Trophoblast cell (in vitro differentiated cells and primary cell): ENCODE data around the gene TCOF1.
A peak's percentile ranks its signal among the peaks of the same experiment; 100 is the strongest.

Experiments
- DNase-seq, 2 donors: peaks; one replicate each; pipeline ENCODE4 v3.0.0-alpha.2; 2016
- H2AFZ ChIP-seq: 2 replicates; pipeline ENCODE4 v1.6.1; 2013; ENCODE audit warnings: low read length, moderate library complexity, mild to moderate bottlenecking; ENCODE audit not compliant: insufficient read depth, poor library complexity
- H2AK5ac ChIP-seq: 2 replicates; pipeline ENCODE4 v1.6.1; 2013; ENCODE audit warnings: mild to moderate bottlenecking, low read length
- H2BK120ac ChIP-seq: 2 replicates; pipeline ENCODE4 v1.6.1; 2013; ENCODE audit warnings: low read length, mild to moderate bottlenecking, moderate library complexity; ENCODE audit not compliant: insufficient read depth, poor library complexity
- H2BK12ac ChIP-seq: 2 replicates; pipeline ENCODE4 v1.6.1; 2013; ENCODE audit warnings: mild to moderate bottlenecking, low read length, moderate library complexity
- H2BK5ac ChIP-seq: 2 replicates; pipeline ENCODE4 v1.6.1; 2013; ENCODE audit warnings: low read length, low read depth, moderate library complexity, mild to moderate bottlenecking; ENCODE audit not compliant: poor library complexity
- H3K14ac ChIP-seq: 2 replicates; pipeline ENCODE4 v1.6.1; 2013; ENCODE audit warnings: mild to moderate bottlenecking, low read length
- H3K18ac ChIP-seq: 2 replicates; pipeline ENCODE4 v1.6.1; 2013; ENCODE audit warnings: mild to moderate bottlenecking, low read length
- H3K23ac ChIP-seq: 2 replicates; pipeline ENCODE4 v1.6.1; 2013; ENCODE audit warnings: low read length
- H3K27ac ChIP-seq: 2 replicates; pipeline ENCODE4 v1.5.1; 2013; ENCODE audit warnings: low read depth, mild to moderate bottlenecking, inconsistent platforms, low read length, moderate library complexity
- H3K27me3 ChIP-seq: 2 replicates; pipeline ENCODE4 v1.6.1; 2013; ENCODE audit warnings: inconsistent platforms, mild to moderate bottlenecking, low read length, moderate library complexity; ENCODE audit not compliant: insufficient read depth
- H3K36me3 ChIP-seq, 2 experiments: 1 replicate in 1 of 2; 2 replicates in 1 of 2; pipeline ENCODE4 v1.6.1; 2013; ENCODE audit warnings: low read length in 2 of 2, mild to moderate bottlenecking in 2 of 2, moderate library complexity in 1 of 2; ENCODE audit not compliant: insufficient read depth in 2 of 2, control insufficient read depth in 1 of 2
- H3K4ac ChIP-seq: 2 replicates; pipeline ENCODE4 v1.6.1; 2013; ENCODE audit warnings: low read depth, mild to moderate bottlenecking, low read length, moderate library complexity
- H3K4me1 ChIP-seq, 2 experiments: 1 replicate in 1 of 2; 2 replicates in 1 of 2; pipeline ENCODE4 v1.6.1; 2013; ENCODE audit warnings: low read length in 2 of 2, mild to moderate bottlenecking in 2 of 2, moderate library complexity in 1 of 2; ENCODE audit not compliant: insufficient read depth in 2 of 2, control insufficient read depth in 1 of 2
- H3K4me2 ChIP-seq: 2 replicates; pipeline ENCODE4 v1.6.1; 2013; ENCODE audit warnings: inconsistent platforms, mild to moderate bottlenecking, low read length, moderate library complexity
- H3K4me3 ChIP-seq: 2 replicates; pipeline ENCODE4 v1.5.1; 2013; ENCODE audit warnings: mild to moderate bottlenecking, low read depth, low read length, inconsistent platforms
- H3K79me1 ChIP-seq: one replicate; pipeline ENCODE4 v1.6.1; 2013; ENCODE audit warnings: low read length
- H3K79me2 ChIP-seq: 2 replicates; pipeline ENCODE4 v1.6.1; 2013; ENCODE audit warnings: low read length, mild to moderate bottlenecking; ENCODE audit not compliant: control insufficient read depth, insufficient read depth, poor library complexity
- H3K9ac ChIP-seq: 2 replicates; pipeline ENCODE4 v1.6.1; 2013; ENCODE audit warnings: mild to moderate bottlenecking, low read length
- H3K9me3 ChIP-seq: 2 replicates; pipeline ENCODE4 v1.6.1; 2013; ENCODE audit warnings: low read depth, mild to moderate bottlenecking, control low read depth, inconsistent platforms, low read length; ENCODE audit not compliant: insufficient read depth
- H4K12ac ChIP-seq: 2 replicates; pipeline ENCODE4 v1.6.1; 2013; ENCODE audit warnings: low read depth, mild to moderate bottlenecking, low read length, moderate library complexity
- H4K8ac ChIP-seq: 2 replicates; pipeline ENCODE4 v1.6.1; 2013; ENCODE audit warnings: low read depth, mild to moderate bottlenecking, low read length, moderate library complexity
- H4K91ac ChIP-seq: one replicate; pipeline ENCODE4 v1.6.1; 2013; ENCODE audit warnings: low read depth, mild to moderate bottlenecking, low read length, moderate library complexity
- WGBS: extraction: QIAGEN DNeasy Blood & Tissue Kit; methylation state at CpG from one replicate; pipeline ENCODE4 v1.1.7; 2013; ENCODE audit warnings: missing lambda C conversion rate; ENCODE audit not compliant: insufficient read length, insufficient coverage; ENCODE audit errors: extremely low coverage; 5-methylcytosine and 5-hydroxymethylcytosine counted together

The TCOF1 gene

GRCh38 chr5:150398722-150399523, 41.4 kb downstream of the TCOF1 start:
- no peak overlapping the region for H2BK5ac ChIP-seq
- no peak overlapping the region for H4K8ac ChIP-seq
- H3K4me3 ChIP-seq, result no peak overlapping the region
- no peak overlapping the region for H3K27ac ChIP-seq
- no peak overlapping the region for H3K14ac ChIP-seq
- WGBS, result no CpG with 5 or more reads among the region's 12 CpGs
- H4K91ac ChIP-seq, result no peak overlapping the region
- no peak overlapping the region for H3K9ac ChIP-seq
- H3K9me3 ChIP-seq, result peaks cover 2% of the 10 kb centered on the region
- no peak overlapping the region for H2AK5ac ChIP-seq
- H2BK12ac ChIP-seq, result no peak overlapping the region
- peak in 1 of 2 donors; percentile 37 for DNase-seq
- H3K36me3 ChIP-seq, result peaks cover 68 to 79% of the 10 kb centered on the region in 2 experiments
- no peak overlapping the region for H3K4ac ChIP-seq
- no peak overlapping the region for H3K4me2 ChIP-seq
- H3K79me1 ChIP-seq, result no peaks in the 10 kb centered on the region
- no peak overlapping the region for H2AFZ ChIP-seq
- no peaks in the 10 kb centered on the region for H3K27me3 ChIP-seq
- no peak overlapping the region for H3K18ac ChIP-seq
- no peaks in the 10 kb centered on the region for H3K79me2 ChIP-seq
- H3K4me1 ChIP-seq, result peaks cover 2% of the 10 kb centered on the region in 2 experiments
- H4K12ac ChIP-seq, result no peak overlapping the region
- H3K23ac ChIP-seq, result no peak overlapping the region
- H2BK120ac ChIP-seq, result no peak overlapping the region

GRCh38 chr5:150399524-150400211, 42.2 kb downstream of the TCOF1 start:
- H3K36me3 ChIP-seq, result peaks cover 63 to 75% of the 10 kb centered on the region in 2 experiments
- H3K23ac ChIP-seq, result no peak overlapping the region
- H4K91ac ChIP-seq, result no peak overlapping the region
- DNase-seq, result no peak
- no peak overlapping the region for H2AFZ ChIP-seq
- no peak overlapping the region for H2BK120ac ChIP-seq
- H4K12ac ChIP-seq, result no peak overlapping the region
- no peak overlapping the region for H3K27ac ChIP-seq
- no peak overlapping the region for H3K18ac ChIP-seq
- H2BK5ac ChIP-seq, result no peak overlapping the region
- no peak overlapping the region for H3K4ac ChIP-seq
- no peak overlapping the region for H3K14ac ChIP-seq
- WGBS, result no CpG with 5 or more reads among the region's 11 CpGs
- H3K79me2 ChIP-seq, result no peaks in the 10 kb centered on the region
- no peak overlapping the region for H2AK5ac ChIP-seq
- no peaks in the 10 kb centered on the region for H3K79me1 ChIP-seq
- no peak overlapping the region for H3K4me3 ChIP-seq
- no peak overlapping the region for H3K9ac ChIP-seq
- no peaks in the 10 kb centered on the region for H3K4me1 ChIP-seq
- H3K27me3 ChIP-seq, result no peaks in the 10 kb centered on the region
- H4K8ac ChIP-seq, result no peak overlapping the region
- H2BK12ac ChIP-seq, result no peak overlapping the region
- peaks cover 2% of the 10 kb centered on the region for H3K9me3 ChIP-seq
- no peak overlapping the region for H3K4me2 ChIP-seq

DNA sequence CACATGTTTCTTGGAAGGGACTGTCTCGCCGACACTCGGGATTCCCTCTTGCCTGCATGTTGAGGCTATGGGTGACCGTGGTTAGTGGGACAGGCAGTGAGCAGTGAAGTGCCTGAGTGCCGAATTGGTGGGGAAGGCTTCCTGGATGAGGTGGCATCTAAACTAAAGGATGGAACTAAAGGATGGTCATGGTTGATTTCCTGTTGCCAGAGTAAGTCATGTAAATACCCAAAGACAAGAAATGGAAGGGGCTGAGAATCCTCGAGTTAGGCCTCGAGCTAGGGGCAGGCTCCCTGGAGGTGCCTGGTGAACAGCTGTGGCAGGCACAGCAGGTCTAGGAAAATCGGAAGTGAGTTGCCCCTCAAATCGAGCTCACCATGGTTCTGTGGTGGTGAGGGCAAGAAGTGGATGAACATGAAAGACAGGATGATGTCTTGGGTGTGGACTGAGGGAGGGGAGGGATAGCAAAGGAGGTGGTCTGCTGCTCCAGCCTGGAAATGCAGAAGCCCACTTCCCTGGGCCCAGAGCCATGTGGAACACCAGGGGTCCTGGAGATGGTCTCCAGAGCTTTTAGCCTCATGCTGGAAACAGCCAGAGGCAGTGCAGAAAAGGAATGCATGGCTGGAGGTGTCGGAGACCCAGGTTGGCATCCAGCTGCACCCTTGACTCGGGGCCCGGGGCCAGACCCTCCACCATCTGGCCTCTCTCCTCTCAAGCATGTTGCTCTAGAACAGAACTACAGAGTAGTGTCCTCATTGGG, 43.0 kb downstream of the TCOF1 start:
- Histone ChIP-seq H3K14ac (no peak overlapping the region), H3K4me3 (no peak overlapping the region), H3K9me3 (peaks cover 2% of the 10 kb centered on the region), H4K91ac (no peak overlapping the region), H4K8ac (no peak overlapping the region), H2BK5ac (no peak overlapping the region), H3K23ac (no peak overlapping the region), H2BK12ac (no peak overlapping the region), H3K27me3 (no peaks in the 10 kb centered on the region), H2AFZ (no peak overlapping the region), H3K18ac (no peak overlapping the region), H2BK120ac (no peak overlapping the region), H3K36me3 (peaks cover 56 to 68% of the 10 kb centered on the region in 2 experiments), H3K27ac (no peak overlapping the region), H3K9ac (no peak overlapping the region), H3K79me2 (no peaks in the 10 kb centered on the region), H2AK5ac (no peak overlapping the region), H4K12ac (no peak overlapping the region), H3K79me1 (no peaks in the 10 kb centered on the region), H3K4ac (no peak overlapping the region), H3K4me1 (no peaks in the 10 kb centered on the region), H3K4me2 (no peak overlapping the region)
- no peak for DNase-seq
- WGBS, result no CpG with 5 or more reads among the region's 12 CpGs

GRCh38 chr5:150401076-150401375, 43.5 kb downstream of the TCOF1 start:
- Histone ChIP-seq H3K4ac (no peak overlapping the region), H3K14ac (no peak overlapping the region), H3K9ac (no peak overlapping the region), H3K36me3 (peaks cover 52 to 62% of the 10 kb centered on the region in 2 experiments), H3K23ac (no peak overlapping the region), H2AK5ac (no peak overlapping the region), H3K27ac (no peak overlapping the region), H3K4me3 (no peak overlapping the region), H3K79me1 (no peaks in the 10 kb centered on the region), H2AFZ (no peak overlapping the region), H3K18ac (no peak overlapping the region), H3K27me3 (no peaks in the 10 kb centered on the region), H4K8ac (no peak overlapping the region), H2BK120ac (no peak overlapping the region), H4K12ac (no peak overlapping the region), H2BK5ac (no peak overlapping the region), H3K9me3 (peaks cover 2% of the 10 kb centered on the region), H3K4me2 (no peak overlapping the region), H4K91ac (no peak overlapping the region), H3K4me1 (no peaks in the 10 kb centered on the region), H2BK12ac (no peak overlapping the region), H3K79me2 (no peaks in the 10 kb centered on the region)
- WGBS, result no CpG with 5 or more reads among the region's 3 CpGs
- no peak for DNase-seq
